COR-L47 (cell line): Measurements from ENCODE around the gene GCSH.

Experiments used
- DNase-seq: peaks from one replicate; lab custom pipeline; 2025; lab: John Stamatoyannopoulos, UW

Gene GCSH

DNA sequence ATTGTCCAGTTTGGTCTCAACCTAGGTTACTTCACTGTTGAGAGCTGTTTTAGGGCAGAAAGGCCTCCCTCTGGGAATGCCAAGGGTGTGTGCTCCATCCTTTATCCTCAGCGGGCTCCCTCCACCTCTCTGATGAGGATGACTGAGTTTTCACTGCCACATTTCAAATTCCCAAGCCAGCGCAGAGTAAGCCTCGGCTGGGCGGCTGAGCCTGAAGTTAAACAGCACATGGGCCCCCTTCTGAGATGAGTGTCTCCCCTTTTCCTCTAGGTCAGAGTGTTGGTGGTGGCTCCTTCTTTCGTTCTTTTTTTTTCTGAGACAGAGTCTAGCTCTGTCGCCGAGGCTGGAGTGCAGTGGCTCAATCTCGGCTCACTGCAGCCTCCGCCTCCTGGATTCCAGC is 5.5 kb upstream of the GCSH start:
- DNase-seq, result no peak

DNA sequence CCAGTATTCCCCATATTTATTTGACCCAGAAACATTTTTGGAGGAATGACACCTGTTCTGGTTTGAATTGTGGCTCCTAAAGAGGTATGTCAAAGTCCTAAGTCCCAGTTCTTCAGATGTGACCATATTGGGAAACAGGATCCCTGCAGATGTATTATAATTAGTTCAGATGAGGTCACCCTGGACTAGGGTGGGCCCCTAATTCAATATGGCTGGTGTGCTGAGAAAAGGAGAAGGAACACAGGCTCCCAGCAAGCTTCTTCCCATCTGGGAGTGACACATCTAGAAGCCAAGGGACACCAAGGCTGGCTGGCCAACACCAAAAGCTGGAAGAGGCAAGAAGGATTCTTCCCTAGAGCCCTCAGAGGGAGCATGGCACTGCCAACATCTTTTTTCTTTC is 3.8 kb upstream of the GCSH start:
- DNase-seq, result no peak

DNA sequence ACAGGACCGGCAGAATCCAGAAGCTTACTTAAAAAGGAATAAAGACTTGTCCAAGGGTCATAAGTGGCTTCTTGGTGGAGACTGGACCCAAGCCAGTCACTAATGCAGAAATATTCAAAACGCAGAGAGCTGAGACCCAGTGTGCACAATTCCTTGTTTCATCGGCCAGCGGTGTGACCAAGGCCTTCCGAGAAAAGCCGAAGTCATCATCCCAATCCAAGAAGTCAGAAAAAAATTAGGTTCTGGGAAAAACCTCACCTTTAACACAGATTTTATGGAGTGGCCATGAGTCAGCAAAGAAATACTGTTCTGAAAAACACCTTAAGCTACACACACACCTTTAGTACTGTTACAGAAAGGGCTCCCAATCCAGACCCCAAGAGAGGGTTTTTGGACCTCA is 1.0 kb upstream of the GCSH start:
- DNase-seq, result no peak

DNA sequence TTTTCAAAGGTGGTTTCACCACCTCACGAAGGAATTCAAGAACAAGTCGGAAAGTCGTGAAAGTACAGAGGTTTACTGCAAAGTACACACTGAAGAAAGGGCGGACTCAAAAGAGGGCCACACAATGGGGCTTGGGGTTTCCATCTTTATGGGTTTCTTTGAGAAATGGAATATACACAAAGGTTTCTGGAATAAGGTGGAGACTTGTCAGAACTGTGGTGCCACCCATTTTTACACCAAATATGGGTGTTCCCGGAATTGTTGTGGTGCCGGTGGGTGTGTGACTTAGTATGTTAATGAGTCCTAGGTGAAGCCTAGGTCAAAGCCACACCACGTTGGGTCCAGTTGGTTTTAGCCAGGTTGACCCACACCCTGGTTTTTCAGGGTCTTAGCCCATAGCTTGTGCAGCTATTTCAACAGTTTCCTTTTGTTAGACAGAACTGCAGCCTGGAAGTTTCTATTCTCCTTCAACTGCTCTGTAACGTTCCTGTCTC is 567 bp upstream of the GCSH start:
- DNase-seq, result no peak

DNA sequence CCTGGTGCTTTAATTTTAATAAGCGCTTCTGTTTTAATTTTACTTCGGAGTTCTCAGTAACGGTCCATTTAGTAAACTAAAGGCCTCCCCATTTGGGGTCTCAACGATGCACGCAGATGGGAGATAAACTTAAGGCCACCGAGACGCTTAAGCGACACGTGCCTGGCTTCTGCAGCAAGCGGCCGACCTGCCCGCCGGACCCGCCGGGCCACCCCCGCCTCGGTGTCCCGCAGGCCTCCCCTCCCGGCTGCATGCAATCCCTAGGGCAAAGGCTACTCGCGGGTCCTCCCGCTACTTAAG is 592 bp downstream of the GCSH start:
- DNase-seq, result no peak

DNA sequence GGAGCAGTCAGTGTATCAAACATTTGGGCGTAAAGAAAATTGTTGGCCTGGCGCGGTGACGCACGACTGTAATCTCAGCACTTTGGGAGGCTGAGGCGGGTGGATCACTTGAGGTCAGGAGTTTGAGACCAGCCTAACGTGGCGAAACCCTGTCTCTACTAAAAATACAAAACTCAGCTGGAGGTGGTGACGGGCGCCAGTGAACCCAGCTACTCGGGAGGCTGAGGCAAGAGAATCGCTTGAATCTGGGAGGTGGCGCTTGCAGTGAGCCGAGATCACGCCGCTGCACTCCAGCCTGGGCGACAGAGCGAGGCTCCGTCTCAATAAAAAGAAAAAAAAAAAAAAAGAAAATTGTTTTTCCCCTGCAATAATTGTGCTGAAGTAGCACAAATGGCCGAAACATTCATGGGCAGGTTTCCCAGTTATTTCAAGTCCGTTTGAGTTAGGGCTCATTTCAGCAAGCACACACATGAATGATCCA is 1.4 kb downstream of the GCSH start:
- no peak for DNase-seq

DNA sequence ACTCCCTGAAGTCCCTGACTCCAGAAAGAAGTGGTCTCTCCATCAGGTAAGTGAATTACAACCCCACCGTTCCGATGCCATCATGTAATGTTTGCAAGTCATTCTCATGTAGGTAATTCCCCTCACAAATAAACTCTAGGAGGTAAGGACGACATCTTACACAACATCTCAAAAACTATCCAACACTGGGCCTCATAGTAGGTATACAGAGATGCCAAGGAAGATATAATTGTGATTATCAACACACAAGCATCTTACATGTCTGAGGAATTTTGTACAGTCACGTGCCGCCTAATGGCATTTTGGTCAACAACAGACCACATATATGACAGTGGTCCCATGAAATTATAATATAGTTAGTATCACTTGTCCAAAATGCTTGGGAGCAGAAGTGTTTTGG is 7.4 kb downstream of the GCSH start:
- no peak for DNase-seq

DNA sequence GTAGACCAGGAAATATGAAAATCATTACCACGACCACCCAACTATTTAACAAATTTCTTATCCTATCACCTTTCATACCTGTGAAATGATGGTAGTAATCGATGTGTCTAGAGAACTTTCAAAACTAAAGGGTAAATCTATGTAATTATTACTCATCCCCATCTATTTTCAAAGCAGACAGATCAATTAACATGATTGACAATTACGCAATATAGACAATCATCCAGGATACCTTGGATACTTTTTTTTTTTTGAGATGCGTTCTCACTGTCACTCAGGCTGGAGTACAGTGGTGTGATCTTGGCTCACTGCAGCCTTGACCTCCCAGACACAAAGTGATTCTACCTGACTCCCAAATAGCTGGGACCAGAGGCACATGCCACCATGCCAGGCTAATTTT is 15.2 kb downstream of the GCSH start:
- DNase-seq, result no peak

DNA sequence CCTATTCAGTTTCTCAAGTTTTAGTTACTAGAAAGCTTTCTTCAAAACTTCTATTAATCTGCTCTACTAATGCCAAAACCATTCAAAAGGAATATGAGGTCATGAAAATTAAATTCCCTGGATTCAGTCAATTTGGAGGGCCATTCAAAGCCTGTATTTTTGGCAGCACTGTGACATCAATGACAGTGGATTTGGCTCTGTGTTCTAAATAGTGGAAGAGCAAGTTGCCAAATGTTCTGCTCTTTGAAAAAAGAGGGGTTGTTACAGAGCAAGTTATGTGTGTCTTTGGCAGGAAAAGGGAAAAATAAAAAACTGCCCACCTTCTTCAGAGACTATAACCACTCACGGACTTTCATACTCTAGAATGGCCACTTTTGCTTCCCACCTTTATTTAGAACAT is 16.0 kb downstream of the GCSH start:
- no peak for DNase-seq

DNA sequence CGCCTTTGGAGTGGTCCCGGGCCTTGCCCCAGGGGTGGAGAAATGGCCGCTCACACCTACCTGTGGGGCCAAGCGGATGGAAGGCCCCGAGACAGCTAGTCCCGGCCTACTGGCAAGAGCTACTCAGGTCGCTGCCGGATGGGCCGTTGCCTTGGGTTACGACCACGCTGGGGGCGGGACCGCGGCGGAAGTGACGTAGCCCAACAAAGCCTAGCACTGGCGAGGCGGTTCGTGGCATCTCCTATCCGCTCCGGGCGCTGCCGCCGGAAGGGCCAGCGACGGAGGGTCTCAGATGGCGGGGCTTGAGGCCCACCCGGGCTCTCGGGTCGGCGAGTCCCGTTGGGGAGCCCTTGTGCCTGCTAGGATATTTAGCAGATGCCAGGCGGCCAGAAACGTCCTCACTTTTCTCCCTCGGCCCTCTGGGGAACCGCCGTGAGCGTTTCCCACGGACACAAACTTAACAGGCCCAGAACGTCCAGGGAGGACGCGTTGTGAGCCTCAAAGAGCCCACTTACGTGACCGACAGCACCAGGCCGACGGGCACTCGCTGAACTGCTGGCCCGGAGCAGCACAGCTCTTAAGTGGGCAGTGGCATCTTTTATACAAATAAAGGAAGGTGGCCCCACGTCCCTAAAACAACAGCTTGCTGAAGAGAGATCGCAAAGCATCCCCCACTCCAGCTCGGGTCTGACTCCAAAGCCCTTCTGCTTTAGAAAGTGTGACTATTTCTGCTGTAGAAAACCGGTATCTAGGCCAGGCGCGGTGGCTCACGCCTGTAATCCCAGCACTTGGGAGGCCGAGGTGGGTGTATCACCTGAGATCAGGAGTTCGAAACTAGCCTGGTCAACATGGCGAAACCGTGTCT is 18.9 kb downstream of the GCSH start, which contains the start of gene C16orf46:
Gene C16orf46 (minus strand): TSS at position 163 of the 865 bp plus-strand sequence. CDS start 13,283 bp downstream, outside the sequence.
- peak; percentile 97 for DNase-seq

DNA sequence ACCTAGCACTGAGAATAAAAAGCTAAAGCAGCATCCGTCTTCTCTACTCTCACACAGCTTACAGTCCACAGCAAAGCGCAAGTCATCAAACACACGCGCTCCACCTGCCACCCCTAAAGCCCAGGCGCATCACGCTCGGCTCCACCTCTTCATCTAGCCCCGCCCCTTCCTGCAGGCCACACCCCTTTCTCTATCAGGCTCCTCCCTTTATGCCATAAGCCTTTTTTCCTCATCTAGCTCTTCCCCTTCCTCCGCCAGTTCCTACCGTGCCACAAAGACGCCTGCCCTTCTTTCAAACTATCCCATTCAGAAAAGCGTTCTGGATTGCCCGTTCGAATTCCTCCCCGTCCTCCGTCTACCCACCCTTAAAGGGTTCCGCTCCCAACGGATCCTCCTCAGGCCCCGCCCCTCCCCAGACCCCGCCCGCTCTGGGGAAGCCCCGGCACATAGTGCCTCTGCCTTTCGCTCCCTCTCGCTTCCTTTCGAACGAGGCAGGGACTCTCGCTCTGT is 19.6 kb downstream of the GCSH start:
- DNase-seq, result peak; percentile 83

DNA sequence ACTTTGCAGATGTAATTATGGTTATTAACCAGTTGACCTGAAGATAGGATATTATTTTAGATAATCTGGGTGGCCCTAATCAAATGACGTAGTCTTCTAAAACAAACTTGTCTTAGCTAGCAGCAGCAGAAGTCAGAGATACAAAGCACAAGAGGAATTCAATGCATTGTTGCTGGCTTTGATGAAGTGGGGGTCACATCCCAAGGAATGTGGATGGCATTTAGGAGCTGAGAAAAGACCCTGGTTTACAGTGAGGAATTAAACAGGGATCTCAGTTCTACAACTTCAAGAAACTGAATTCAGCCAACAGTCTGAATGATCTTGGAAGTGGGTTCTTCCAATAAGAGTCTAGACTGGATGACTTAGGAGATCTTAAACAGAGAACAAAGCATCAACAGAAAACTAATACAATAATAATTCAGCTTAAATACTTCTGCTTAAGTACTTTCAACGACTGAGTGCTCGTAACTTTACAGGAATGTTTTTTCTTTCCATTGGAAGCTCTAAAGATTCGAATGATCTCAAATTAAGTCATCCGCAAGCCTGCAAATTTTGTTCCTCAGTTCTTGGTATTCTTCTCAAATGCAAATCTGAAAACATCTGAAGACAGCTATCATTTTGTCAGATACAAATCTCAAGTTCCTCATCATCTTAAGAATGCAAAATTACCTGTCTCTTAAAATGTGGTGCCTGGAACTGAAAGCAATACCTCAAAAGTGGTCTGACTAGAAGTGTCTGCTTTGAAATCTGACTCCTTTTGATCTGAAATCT is 22.4 kb downstream of the GCSH start:
- no peak for DNase-seq

DNA sequence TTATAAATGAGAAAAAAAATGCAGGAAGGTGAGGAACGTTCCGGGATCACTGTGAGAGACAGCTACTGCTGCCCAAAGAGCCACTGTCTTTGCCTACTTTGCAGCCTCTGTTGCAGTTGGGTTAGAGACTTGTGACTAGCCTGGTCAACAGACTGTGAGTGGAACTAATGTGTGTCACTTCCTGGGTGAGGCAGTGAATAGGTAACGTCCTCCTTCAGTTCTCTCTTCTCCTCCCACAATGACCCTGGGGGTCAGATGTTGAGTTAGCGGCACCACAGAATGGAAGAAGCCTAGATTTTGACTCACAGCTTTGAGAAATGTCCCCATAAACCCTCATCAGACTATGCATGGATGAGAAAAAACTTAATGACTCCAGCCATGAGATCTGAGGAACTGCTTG is 24.4 kb downstream of the GCSH start:
- no peak for DNase-seq

DNA sequence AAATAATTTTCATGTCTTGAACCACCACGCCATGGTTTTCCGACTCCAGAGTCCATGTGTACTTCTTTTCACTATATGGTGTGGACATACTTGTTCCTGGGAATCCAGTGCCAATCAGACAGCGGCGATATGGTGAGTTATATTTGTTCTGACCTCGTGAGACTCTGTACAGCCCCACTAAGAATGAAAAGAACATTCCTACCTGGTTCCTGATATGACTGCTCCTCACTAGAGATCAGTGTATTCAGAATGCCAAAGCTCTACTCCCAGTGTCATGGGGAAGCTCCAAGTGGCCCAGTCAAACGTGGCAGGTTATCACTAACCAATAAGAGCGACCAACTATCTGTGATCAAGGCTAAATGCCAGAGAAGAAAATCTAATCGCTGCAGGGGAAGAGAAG is 25.2 kb downstream of the GCSH start:
- no peak for DNase-seq

DNA sequence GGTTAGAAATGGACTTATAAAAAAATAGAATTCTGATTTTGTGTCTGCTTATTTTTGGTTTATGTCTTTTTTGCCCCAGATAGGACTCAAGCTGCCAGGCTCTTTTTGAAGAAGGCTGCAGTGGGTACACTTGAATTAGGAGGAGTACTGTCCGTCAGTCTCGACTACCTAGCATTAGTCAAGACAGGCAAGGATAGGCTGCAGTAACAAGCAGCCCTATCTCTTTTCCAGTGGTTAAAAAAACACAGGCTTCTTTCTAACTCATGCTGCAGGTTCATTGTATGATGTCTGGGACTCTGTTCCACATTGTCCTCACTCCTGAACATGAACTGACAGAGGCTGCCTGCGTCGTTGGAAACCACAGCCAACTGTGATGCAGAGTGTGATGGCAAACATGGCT is 27.1 kb downstream of the GCSH start:
- DNase-seq, result no peak

DNA sequence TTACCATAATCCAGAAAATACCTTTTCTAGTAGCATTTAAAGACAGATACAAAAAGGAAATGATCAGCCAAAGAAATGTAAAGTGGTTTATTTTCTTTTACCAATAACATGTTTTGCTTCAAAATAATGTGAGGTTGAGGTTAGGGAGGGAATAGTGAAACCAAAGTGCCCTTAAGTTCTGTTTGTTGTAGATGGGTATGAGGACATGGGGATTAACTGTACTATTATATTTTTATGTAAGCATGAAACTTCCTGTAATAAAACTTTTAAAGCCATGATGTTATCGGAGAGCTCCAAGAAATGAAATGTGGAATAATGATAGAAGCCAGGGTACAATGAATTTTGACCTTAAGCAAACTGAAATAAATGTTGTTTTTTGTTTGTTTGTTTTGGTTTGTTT is 29.0 kb downstream of the GCSH start:
- no peak for DNase-seq

DNA sequence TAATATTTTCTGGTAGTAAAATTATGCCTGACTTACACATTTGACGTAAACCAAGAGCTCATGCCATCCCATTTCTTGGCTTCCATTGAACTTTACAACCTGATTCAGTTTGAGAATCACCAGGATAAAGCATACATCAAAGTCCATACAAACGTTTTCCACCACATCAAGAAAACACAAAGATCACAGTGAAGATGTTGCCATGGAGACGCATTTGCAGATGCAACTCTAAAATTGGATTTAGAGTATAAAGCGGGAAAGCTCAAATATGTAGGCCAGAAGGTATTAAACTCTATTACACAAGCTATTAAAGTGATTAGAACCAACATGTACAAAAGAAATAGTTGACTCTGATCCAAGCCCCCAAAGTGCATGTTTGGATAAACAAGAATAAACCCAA is 29.5 kb downstream of the GCSH start:
- DNase-seq, result no peak

DNA sequence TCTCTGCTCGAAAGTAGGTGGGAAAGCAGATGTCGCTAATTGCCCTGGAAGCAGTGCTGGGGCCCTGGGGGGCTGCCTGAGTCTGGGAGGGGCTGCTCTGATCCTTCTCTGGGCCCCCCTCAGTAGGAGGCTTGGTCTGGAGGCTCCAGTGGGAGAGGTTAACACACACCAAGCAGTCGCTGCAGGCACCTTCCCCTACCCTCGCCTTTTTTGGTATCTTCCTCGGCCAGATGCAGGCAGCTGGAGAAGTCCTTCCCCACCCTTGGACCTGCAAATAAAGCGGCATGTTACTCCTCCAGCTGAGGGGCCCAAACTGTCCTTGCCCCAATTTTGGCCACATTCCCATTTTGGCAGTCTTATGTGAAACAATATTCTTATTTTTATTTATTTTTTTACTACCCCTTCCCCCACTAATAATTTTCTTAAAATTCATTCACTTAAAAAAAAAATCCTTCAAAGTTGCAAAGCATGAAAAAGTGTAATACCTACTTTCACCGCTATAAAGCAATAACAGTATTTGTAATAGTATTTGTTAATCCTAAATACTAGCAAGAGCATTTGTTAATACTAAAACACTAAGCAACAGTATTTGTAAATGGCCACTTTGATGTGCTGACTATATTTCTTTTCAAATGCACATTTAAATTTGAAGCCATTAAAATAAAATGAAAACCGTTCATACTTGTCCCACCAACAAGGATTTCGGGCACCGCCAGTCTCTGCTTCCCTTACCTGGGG is 34.2 kb downstream of the GCSH start:
- no peak for DNase-seq

DNA sequence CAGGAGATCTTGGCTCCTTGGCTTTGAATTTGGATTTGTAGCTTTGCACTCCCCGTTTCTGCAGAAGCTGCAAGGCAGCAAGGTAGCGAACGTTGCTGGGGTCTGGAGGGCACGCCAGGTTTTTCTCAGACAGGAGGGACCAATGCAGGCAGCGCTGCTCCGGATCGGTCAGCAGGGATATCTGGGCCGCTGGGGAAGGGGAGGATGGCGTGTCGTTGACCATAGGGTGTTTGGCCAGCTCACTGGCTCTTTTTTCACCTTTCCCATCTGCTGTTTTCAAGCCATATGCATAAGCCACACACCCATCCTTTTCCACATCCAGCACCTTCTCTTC is 34.9 kb downstream of the GCSH start:
- no peak for DNase-seq

DNA sequence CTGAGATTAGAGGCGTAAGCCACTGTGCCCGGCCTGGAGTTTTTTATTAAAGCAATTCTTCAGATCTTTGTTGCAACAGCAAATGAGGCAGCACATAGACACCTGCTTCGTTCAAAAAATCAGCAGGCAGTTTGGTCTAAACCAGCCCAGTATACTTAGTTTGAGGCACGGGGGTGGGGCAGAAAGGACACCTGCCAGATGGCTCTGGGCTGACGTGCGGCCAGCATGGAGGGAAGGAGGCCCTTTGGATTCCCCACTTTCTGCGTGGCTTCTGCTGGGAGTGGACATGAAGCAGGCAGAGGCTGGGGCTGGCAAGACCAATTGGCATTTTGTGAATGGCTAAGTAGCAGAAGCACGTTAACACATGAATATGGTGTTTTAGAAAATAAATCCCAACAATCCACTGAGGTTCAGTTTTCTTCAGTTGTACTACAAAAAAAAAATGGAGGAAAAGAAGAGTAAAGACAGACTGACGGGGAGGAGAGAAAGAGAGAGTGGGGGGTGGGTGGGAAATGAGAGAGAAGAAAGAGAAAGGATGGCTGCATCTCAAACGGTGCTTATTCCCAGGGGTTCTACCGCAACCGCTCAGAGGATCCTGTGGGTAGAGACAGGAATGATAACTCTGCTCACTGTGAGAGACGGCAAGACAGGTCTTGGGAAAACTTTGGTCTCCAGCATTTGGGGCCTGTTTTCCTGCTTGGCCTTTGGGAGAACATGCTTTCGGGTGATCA is 35.5 kb downstream of the GCSH start:
- no peak for DNase-seq

DNA sequence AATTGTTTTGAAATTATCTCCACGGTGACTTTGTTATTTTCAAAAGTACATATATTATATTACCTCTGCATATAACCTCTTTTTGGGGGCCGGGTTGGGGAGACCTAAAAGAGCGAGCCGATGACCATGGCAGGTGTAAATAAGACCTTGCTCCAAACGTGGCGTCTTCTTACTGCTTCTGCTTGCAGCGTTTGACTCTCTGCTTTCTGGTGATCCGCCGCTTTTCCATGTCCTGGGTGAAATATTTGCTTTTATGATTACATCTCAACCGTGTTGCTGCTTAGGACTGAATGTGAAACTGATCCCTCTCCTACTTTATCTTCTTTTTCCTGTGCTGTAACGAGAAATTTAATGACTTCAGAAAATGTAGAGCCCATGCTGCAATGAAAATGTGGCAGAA is 42.4 kb downstream of the GCSH start:
- DNase-seq, result no peak

DNA sequence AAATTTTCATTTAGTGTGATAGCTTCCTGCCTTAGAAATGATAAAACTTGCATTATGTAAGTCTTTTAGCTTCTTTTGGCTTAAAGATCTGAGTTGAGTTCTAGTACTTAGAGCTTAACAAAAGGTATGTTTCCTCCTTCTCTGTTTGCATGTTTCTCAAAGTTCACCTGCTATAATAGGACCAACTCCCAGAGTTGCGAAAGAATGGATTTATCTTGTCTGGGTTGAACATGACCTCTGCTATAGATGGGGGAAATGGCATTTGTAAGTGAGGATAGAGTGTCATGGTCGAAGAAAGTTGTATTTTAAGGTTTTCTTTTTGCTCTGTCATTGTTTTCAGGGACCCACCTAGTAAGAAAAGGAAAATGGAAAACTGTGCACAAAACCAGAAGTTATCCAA is 53.4 kb downstream of the GCSH start:
- no peak for DNase-seq
